Stimulated activated CD8-positive, alpha-beta memory T cell treated with anti-CD3 and anti-CD28 coated beads, Interleukin-12 subunit alpha, Interleukin-12 subunit beta, amount 100 ng/mL, for 1 hour (primary cell): ENCODE results near the gene TEX28.
"Not testable (repeated sequence)": the region's sequence is repeated elsewhere in the genome, so short reads cannot be mapped to it uniquely, and the experiment has no call there.

Experiments
- DNase-seq: peaks from one replicate; pipeline ENCODE4 v3.0.0-alpha.2; 2020; ENCODE audit warnings: low read depth

TEX28 gene

DNA sequence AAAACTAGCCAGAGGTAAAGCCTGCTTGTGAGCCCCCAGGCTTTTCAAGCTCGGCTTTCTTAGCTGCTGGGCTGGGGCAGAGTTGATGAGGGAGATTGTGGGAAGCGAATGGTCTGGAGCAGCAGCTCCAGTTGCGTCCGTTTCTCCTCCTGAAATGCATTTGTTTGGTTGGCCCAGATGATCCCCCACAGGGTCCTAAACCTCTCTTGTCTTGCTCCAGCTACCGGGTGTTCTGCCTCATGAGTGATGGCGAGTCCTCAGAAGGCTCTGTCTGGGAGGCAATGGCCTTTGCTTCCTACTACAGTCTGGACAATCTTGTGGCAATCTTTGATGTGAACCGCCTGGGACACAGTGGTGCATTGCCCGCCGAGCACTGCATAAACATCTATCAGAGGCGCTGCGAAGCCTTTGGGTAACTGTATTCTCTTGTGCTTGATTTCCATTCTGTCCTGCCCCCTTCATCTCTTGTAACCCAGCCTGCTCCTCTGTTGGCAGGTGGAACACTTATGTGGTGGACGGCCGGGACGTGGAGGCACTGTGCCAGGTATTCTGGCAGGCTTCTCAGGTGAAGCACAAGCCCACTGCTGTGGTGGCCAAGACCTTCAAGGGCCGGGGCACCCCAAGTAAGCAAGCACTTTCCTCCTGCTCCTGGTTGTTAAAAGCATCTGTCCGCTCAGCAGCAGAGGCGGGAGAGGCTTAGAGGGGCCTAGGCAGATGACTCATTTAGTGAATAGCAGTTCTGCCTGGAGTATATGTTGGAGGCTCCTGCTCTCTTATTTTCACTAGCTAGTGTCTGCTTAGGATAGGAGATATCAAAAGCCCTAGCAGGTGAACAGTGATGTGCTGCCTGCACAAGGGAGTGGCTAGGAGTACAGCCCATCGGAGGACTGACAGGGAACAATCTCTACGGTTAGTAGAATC lies 16.0 kb upstream of the TEX28 start:
- no peak for DNase-seq

DNA sequence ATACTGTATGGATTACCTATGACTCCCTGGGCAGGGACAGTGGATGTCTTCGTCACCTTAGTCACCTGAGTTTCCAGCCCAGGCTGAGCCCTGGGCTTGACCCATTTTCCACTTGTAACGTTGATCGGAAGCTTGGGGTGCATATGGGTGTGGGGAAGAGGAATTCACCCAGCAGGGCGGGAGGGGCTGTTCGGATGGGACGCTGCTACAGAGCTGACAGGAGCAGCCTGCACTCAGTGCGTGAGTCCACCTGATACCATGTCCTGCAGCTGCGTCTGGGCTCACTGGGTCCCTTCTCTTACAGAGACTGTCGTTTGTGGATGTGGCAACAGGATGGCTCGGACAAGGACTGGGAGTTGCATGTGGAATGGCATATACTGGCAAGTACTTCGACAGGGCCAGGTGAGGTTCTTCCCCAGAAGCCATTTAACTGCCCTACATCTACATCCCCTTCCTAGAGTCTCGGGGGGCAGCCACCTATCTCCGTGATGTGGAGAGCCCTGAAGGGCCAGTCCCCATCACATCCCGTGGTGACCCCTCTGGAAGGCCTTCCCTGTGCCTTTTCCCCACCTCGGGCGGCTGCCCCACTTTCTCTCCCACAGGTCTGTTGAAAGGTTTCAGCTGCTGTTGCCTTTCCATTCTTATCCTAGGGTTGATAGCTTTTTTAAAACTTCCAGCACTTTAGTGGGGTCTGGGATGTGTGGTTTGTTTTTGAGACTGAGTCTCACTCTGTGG lies 14.3 kb upstream of the TEX28 start:
- no peak for DNase-seq

DNA sequence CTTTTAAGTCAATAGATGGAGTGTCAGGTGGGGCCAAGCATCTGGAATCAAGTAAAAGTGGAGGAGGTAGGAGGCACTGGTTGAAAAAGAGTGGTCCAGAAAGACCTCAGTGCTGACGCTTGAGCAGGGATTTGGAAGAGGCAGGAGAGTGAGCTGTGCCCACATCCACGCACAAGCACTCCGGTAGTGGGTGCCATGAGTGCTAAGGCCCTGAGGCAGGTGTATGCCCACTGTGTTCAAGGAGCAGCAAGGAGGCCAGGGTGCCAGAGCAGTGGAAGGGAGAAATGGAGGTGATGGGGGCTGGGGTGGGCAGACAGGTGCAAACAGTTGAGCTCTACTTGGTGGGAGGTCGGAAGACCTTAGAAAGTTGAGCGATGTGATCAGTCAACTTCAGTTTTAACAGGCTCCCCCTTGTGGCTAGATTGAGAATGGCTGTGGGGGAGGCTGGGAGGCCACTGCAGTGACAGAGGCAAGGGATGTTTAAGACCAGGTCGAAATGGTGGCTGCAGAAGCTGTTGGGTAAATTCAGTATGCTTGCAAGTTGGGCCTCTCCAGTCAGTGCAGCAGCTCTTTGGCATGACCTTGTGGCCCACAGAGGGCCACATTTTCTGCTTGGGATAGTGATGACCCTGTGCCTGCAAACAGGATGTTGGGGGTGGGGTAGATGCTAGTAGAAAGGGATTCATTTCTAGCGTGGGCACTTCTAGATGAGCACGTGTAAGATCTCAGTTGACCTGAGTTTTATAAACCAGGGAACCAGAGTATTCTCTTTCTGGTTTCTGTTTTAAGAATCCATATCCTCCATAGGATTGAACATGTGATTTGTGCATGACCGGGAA lies 13.4 kb upstream of the TEX28 start:
- peak; percentile 54 for DNase-seq

DNA sequence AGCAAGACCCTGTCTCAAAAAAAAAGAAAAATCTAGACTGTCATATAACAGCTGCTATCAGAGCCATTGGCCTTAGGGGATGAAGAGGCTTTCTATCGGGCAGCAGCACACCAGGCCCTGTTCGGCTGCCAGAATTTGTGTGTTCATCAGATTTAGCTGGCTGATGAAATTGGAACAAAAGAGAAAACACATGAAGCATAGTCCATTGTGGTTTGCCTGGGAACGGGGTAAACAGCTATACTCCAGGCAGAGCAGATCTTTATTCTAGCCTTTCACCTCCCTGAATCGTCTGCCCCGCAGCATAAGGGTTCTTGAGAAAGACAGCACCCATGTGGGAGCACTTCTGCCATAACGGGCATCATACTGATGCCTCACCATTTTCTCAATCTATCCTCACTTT lies 12.3 kb upstream of the TEX28 start:
- DNase-seq = no peak

DNA sequence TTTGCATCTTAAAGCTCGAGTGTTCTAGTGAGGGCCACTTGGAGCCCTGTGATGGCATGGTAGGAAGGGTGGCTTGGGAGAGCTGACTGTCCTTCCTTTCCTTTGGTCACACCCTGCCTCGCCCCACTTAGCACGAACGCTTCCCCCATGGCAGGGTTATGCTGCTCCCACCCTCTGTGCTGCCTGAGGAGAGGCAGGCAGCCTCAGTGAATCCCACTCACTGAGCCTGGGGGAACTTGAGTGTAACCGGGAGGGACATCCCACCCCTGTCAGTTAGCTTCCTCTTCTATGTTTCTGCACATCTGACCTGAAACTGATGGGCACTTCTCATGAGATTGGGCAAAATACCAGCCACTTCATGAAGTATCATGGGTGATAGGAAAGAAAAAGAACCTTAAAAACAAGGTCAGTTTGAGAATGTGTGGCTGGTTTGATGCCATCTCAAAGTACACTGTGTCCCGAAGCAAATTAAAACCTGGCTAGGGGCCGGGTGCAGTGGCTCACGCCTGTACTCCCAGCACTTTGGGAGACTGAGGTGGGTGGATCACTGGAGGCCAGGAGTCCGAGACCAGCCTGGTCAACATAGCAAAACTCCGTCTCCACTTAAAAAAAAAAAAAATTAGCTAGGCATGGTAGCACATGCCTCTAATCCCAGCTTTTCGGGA lies 10.7 kb upstream of the TEX28 start:
- no peak for DNase-seq

DNA sequence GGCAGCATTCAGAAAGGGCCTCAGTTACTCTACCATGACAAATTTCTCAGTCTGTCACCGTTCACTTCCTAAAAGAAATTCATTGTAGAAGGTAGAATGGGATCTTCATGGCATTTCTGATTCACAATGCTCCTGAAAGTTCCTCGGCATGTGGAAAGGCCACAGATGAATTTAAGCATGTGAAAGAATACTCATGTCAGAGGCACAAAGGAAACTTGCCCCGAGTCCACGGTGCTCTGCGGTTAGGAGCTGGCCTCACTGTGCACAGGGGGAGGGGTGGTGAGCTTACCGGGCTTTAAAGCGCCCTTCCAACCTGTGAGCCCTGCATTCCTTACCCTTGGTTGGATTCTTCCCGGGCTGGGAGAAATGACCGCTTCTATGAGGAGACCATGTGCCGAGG lies 9.9 kb upstream of the TEX28 start:
- no peak for DNase-seq

DNA sequence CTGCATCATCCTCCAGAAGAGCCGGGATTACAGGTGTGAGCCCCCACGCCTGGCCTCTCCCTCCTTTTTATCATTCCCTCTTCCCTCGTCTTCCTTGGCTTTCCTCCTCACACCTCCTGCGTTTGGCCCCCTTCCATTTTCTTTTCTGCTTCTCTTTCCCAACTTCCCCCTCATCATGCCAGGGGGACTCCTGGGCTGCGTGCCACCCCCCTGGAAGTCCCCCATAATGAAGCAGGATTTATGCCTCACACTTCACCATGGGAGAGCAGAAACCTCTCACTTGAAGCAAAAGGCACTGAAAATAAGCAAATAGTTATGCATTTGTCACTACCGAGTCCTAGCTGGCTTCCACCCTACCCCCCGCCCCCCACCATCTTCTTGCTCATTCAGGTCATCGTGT lies 8.6 kb upstream of the TEX28 start:
- DNase-seq = no peak

DNA sequence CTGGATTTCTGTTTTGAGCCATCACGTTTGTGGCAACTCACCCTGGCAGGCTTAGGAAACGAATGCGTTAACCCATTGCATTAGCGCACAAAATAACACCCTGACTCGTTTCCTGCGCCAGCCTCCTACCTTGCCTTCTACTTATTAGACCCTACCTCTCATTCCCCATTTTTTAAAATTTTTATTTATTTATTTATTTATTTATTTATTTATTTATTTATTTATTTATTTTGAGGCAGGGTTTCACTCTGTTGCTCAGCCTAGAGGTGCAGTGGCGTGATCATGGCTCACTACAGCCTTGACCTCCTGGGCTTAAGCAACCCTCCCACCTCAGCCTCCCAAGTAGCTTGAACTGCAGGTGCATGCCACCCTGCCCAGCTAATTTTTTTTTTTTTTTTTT lies 8.1 kb upstream of the TEX28 start:
- not testable (repeated sequence) for DNase-seq

DNA sequence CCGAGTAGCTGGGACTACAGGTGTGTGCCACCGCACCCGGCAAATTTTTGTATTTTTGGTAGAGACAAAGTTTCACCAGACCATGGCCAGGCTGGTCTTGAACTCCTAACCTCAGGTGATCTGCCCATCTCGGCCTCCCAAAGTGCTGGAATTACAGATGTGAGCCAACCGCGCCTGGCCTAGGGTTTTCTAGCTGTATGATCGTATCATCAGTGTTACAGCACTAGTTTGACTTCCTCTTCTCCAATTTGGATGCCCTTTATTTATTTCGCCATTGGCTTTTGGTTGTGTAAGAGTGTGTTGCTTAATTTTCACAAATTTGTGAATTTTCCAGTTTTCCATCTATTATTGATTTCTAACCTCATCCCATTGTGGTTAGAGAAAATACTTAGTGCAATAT lies 5.9 kb upstream of the TEX28 start:
- no peak for DNase-seq

DNA sequence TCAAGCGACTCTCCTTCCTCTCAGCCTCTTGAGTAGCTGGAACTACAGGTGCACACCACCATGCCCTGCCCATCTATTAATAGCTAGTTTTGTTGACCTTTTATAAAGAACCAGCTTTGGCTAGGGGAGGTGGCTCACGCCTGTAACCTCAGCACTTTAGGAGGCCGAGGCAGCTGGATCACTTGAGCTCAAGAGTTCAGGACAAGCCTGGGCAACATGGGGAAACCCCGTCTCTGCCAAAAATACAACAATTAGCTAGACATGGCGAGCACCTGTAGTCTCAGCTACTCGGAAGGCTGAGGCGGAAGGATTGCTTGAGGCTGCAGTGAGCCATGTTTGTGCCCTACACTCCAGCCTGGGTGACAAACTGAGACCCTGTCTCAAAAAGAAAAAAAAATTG lies 3.4 kb upstream of the TEX28 start:
- DNase-seq = no peak

DNA sequence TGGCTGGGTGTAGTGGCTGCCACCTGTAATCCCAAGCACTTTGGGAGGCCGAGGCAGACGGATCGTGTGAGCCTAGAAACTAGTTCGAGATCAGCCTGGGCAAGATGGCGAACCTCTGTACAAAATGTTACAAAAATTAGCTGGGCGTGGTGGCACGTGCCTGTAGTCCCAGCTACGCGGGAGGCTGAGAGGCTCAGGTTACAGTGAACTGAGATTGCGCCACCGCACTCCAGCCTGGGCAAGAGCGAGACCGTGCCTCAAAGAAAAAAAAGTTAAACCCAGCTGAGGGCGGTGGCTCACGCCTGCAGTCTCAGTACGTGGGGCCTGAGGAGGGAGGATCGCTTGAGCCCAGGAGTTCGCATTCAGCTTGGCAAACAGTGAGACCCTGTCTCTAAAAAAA lies 1.8 kb upstream of the TEX28 start:
- no peak for DNase-seq

DNA sequence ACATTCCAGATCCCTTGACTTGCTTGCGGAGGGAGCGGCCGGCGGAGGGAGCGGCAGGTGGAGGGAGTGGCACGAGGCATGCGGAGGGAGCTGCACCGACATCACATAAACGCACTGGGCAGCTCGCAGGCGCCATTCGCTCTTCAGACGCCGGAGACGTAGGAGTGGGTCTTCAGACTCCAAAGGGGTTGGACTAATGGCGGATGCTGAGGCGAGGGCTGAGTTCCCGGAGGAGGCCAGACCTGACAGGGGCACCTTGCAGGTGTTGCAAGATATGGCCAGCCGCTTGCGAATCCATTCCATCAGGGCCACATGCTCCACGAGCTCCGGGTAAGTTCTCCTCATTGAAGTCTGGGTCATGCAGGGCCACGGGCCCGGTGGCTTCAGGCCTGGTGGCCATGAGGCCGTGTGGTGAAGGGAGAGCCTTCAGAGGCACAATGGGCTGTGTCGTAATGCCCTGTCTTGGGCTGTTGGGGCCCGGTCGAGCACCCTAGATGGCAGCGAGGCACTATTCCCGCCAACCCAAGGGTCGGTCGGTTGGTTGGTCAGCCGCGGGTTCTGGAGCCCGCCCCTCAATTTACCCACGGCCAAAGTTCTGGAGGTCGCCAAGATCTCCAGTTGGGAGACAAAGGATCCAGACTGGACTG lies 863 bp upstream of the TEX28 start, which contains the start of gene TKTL1:
Gene TKTL1 (plus strand): TSS at position 132 of the 647 bp plus-strand sequence. CDS start 65 bp downstream, at position 197.
- DNase-seq = no peak

DNA sequence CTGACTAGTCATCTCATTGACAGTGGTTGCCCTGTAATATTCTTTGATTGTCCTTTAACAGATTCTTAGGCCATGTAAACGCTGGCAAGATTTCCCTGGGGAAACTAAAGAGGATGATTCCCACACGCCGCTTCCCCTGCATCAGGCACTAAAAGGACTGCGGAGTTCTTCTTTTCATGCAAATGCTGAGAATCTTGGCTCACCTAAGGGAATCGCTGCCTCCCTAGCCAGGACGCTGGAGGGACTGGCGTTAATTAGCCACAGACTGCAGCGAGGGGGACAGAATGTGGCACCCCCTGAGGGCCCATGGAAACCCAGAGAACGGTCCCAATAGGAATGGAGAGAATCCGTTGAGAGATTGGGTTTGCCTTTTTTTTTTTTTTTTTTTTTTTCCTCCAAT lies 8.5 kb downstream of the TEX28 start:
- not testable (repeated sequence) for DNase-seq

DNA sequence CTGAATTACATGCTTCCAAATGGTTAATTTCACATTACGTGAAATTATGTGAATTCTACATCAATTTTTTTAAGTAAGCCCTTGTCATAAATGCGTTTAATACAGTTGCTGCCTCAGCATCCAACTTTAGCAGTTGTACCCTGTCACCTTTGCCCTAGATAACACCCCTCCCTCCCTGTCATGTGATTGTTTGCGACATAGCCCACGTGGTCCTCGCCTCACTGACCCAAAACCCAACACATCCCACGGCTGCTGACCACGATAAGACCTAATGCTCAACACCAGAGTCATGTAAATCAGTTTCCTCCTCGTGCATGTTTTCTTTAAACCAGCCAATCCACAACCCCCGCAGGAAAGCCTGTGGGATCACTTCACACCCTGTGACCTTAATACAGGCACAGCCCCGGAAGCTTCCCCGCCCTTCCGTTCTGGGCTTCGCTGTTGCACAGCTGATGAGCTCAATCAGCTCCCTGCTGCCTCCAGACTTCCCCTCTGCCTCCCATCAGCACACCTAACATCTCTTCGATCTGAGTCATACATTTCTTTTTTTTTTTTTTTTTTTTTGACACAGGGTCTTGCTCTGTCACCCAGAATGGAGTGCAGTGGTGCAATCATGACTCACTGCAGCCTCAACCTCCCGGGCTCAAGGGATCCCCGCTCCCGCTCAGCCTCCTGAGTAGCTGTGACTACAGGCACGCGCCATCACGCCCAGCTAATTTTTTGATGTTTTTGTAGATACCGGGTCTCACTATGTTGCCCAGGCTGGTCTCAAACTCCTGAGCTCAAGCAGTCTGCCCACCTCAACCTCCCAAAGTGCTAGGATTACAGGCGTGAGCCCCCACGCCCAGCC lies 10.2 kb downstream of the TEX28 start:
- not testable (repeated sequence) for DNase-seq

DNA sequence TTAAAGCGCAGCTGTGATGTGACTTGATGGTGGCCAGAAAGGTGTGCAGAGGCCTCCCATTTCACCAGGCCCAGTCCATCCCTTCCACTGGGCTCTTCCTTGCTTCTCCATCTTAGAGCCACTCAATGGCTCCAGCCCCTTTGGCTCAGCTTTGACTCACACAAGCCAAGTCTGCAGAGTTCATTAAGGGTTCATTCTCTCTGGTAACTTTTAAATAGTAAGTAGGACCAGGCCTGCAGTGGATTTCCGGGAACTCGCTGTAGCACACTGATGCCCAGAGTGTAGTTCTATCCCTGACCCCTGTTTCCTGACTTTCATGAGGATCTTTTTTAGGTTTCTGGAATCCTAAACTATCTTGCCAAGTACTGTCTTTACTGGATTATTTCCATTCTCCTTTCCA lies 25.7 kb downstream of the TEX28 start:
- DNase-seq = not testable (repeated sequence)

DNA sequence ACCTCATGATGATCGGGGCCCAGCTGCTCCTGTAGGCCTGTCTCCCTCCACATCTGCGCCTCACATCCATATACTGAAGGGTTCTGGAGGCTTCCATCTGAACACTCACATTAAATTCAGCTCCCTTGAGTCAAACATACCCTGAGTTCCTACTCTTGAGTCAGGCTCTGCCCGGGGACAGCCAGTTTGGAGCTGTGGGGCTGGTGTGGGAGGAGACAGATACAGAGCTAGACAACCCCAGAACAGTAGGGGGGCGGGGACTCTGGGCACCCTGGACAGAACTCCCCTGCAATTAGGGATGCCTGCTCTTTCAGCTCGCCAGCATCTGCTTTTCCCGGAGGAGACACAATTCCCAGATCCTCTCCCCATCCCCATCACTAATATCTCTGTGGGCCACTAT lies 31.9 kb downstream of the TEX28 start:
- not testable (repeated sequence) for DNase-seq

DNA sequence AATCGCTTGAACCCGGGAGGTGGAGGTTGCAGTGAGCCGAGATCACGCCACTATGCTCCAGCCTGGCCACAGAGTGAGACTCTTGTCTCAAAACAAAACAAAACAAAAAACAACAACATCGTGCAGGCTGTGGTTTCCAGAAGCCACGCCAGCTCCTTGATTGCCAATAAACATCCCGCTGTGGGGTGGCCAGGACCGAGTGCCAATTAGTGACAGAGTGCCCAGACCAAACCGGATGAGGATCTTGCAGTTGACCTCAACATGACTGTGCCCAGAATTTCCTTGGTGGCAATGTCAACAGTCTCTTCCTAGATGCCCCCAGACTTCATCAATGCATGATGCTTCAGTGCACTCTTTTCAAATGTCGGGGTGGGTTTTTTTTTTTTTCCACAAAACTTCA lies 36.2 kb downstream of the TEX28 start:
- not testable (repeated sequence) for DNase-seq

DNA sequence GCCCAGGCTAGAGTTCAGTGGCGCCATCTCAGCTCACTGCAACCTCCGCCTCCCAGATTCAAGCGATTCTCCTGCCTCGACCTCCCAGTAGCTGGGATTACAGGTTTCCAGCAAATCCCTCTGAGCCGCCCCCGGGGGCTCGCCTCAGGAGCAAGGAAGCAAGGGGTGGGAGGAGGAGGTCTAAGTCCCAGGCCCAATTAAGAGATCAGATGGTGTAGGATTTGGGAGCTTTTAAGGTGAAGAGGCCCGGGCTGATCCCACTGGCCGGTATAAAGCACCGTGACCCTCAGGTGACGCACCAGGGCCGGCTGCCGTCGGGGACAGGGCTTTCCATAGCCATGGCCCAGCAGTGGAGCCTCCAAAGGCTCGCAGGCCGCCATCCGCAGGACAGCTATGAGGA lies 37.6 kb downstream of the TEX28 start, which contains the start of gene OPN1MW3:
Gene OPN1MW3 (plus strand): TSS at position 301 of the 400 bp plus-strand sequence. CDS start 38 bp downstream, at position 339.
- DNase-seq = not testable (repeated sequence)

DNA sequence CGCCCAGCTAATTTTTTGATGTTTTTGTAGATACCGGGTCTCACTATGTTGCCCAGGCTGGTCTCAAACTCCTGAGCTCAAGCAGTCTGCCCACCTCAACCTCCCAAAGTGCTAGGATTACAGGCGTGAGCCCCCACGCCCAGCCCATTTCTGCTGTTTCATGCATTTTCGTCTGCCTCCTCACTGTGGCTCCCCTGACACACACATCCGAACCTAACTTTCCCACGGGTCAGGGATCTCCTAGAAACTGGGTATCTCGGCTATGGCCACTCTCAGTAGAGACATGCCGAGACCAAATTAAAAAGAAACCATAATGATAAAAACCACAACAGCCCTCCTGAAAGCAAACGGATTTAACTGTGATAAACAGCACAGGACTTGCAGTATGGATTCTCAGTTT lies 46.8 kb downstream of the TEX28 start:
- not testable (repeated sequence) for DNase-seq
